Calu3 (cell line): Measurements from ENCODE around the gene ANXA4. TPM values are rescaled to one million over a fixed set of nuclear protein-coding genes. Genes with fewer than 3 reads are reported as not detected.
A peak's percentile ranks its signal among the peaks of the same experiment; 100 is the strongest.

Experiments used
- BruUV-seq: library from RNA; stranded (reverse); fragments of 400-500 nt; replicated peaks from 2 replicates; lab custom pipeline; 2021; lab: Mats Ljungman, UMichigan
- CTCF ChIA-PET: fragments of 300-600 bp; sonication (Branson Sonifier 250); formaldehyde crosslinking; loops from one replicate; lab custom pipeline; 2022; ENCODE audit warnings: antibody characterized with exemption; lab: Charles Lee
- DNase-seq: peaks from one replicate; pipeline ENCODE4 v3.0.0; 2022
- H3K27ac Mint-ChIP-seq: one replicate; pipeline ENCODE4 v1.8.0; 2022; ENCODE audit warnings: mixed read lengths; ENCODE audit not compliant: unreplicated experiment
- H3K27me3 Mint-ChIP-seq: one replicate; pipeline ENCODE4 v1.8.0; 2022; ENCODE audit warnings: mixed read lengths; ENCODE audit not compliant: unreplicated experiment
- H3K36me3 Mint-ChIP-seq: one replicate; pipeline ENCODE4 v1.8.0; 2022; ENCODE audit warnings: mild to moderate bottlenecking, moderate library complexity, mixed read lengths; ENCODE audit not compliant: insufficient read depth, unreplicated experiment
- H3K4me1 Mint-ChIP-seq: one replicate; pipeline ENCODE4 v1.8.0; 2022; ENCODE audit warnings: mild to moderate bottlenecking, low read depth, mixed read lengths; ENCODE audit not compliant: unreplicated experiment
- H3K4me3 Mint-ChIP-seq: one replicate; pipeline ENCODE4 v1.8.0; 2022; ENCODE audit warnings: mild to moderate bottlenecking, low read depth, moderate library complexity, mixed read lengths; ENCODE audit not compliant: unreplicated experiment
- H3K9me3 Mint-ChIP-seq: one replicate; pipeline ENCODE4 v1.8.0; 2022; ENCODE audit warnings: low read depth, mixed read lengths; ENCODE audit not compliant: unreplicated experiment
- intact Hi-C: fragments of 100-400 bp; cut with micrococcal nuclease; formaldehyde crosslinking; loops from one replicate; pipeline ENCODE4 v1.10.0; 2022; ENCODE audit not compliant: unreplicated experiment
- total RNA-seq: library from RNA; stranded (reverse); gene quantifications from 2 replicates; pipeline ENCODE4 v1.2.3, GENCODE V29; 2022
- TF ChIP-seq, protein P1 (sequence below): fragments of 200-600 bp; IDR thresholded peaks from one replicate; pipeline ENCODE4 v1.8.0; 2022; ENCODE audit warnings: antibody characterized with exemption; ENCODE audit not compliant: unreplicated experiment

ANXA4 gene
- total RNA-seq, 1 experiment from 2014 or later = 1,439 TPM

DNA sequence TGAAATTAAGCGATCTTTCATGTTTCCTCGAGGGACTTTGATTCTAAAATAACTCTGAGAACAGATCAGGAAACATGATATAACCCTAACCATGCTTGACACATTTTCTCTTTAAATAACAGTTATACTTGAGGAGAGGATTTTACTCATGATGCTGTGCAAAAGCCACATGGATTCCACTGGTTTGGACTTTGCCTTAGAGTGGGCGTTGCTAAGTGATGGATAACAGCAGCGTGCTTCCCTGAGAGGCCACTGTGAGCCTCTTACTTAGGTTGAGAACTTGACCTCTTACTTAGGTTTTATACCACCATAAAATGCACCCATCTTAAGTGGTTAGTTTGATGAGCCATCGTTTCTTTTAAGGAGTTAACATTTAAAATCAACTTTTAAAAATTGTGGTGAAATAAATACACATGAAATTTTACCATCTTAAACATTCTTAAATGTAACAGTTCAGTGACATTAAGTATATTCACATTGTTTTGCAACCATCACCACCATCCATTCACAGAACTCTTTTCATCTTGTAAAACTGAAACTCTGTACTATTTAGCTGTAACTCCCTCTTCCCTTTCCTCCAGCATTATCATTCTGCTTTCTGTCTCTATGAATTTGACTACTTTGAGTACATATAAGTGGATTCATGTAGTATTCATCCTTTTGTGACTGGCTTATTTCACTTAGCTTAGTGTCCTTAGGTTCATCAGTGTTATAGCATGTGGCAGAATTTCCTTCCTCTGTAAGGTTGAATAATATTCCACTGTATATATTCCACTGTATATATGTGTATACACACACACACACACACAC is 22.6 kb downstream of the ANXA4 start:
- Mint-ChIP-seq H3K9me3 (no peaks in the 10 kb centered on the region), H3K36me3 (peaks cover 86% of the 10 kb centered on the region), H3K27ac (peak overlapping the region; percentile 88), H3K4me3 (peak overlapping the region; percentile 11), H3K27me3 (no peaks in the 10 kb centered on the region), H3K4me1 (peaks cover 91% of the 10 kb centered on the region)
- no peak for DNase-seq
- no TSS peak for BruUV-seq
- TF ChIP-seq, protein P1, sequence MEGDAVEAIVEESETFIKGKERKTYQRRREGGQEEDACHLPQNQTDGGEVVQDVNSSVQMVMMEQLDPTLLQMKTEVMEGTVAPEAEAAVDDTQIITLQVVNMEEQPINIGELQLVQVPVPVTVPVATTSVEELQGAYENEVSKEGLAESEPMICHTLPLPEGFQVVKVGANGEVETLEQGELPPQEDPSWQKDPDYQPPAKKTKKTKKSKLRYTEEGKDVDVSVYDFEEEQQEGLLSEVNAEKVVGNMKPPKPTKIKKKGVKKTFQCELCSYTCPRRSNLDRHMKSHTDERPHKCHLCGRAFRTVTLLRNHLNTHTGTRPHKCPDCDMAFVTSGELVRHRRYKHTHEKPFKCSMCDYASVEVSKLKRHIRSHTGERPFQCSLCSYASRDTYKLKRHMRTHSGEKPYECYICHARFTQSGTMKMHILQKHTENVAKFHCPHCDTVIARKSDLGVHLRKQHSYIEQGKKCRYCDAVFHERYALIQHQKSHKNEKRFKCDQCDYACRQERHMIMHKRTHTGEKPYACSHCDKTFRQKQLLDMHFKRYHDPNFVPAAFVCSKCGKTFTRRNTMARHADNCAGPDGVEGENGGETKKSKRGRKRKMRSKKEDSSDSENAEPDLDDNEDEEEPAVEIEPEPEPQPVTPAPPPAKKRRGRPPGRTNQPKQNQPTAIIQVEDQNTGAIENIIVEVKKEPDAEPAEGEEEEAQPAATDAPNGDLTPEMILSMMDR = no peak
- intact Hi-C loops = no loop called here
- CTCF ChIA-PET = no interaction called here

DNA sequence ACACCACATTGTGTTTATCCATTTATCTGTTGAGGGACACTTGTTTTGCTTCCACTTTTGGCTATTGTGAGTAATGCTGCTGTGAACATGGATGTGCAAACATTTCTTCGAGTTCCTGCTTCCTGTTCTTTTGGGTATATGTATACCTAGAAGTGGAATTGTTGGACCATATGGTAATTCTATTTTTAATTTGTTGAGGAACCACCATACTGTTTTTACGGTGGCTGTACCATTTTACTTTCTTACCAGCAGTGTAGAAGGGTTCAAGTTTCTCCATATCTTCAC is 23.1 kb downstream of the ANXA4 start:
- peaks cover 93% of the 10 kb centered on the region for H3K4me1 Mint-ChIP-seq
- intact Hi-C loops = no loop called here
- CTCF ChIA-PET = no interaction called here

DNA sequence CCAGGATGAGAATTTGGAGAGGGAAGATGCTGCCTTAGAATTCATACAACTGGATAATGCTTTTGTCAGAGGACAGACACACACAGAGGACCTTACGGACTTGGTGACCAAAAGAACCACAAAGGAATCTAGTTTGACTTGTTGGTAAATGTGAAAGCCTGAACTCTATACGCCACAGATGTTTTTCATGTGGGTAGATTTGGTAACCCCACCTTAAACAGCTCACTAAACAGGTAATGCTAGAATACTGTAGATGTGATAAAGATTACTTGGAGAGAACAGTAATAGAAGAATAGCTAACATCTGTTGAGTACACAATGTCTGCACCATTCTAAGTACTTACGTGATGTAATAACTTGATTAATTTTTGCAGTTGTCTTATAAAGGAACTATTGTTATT is 24.1 kb downstream of the ANXA4 start:
- intact Hi-C loops = no loop called here
- Mint-ChIP-seq H3K27me3 (no peaks in the 10 kb centered on the region), H3K27ac (peak overlapping the region; percentile 88), H3K36me3 (peaks cover 92% of the 10 kb centered on the region), H3K9me3 (no peaks in the 10 kb centered on the region), H3K4me1 (peaks cover 96% of the 10 kb centered on the region), H3K4me3 (peak overlapping the region; percentile 58)
- TF ChIP-seq, protein P1 = no peak
- BruUV-seq = no TSS peak
- CTCF ChIA-PET = interaction anchor here (0.9 to 1.1 kb wide), 4 partner anchors 9 to 41 kb away, joined by 3 to 5 read pairs (median 3); no protein-coding TSS in a partner anchor
- DNase-seq = no peak

More for the DNA sequence above, 23.1 kb downstream of the ANXA4 start:
- peak overlapping the region; percentile 88 for H3K27ac Mint-ChIP-seq
- peak overlapping the region; percentile 11 for H3K4me3 Mint-ChIP-seq
- no peaks in the 10 kb centered on the region for H3K9me3 Mint-ChIP-seq
- TF ChIP-seq, protein P1 = no peak
- H3K27me3 Mint-ChIP-seq = no peaks in the 10 kb centered on the region
- BruUV-seq = no TSS peak
- peaks cover 88% of the 10 kb centered on the region for H3K36me3 Mint-ChIP-seq
- no peak for DNase-seq

DNA sequence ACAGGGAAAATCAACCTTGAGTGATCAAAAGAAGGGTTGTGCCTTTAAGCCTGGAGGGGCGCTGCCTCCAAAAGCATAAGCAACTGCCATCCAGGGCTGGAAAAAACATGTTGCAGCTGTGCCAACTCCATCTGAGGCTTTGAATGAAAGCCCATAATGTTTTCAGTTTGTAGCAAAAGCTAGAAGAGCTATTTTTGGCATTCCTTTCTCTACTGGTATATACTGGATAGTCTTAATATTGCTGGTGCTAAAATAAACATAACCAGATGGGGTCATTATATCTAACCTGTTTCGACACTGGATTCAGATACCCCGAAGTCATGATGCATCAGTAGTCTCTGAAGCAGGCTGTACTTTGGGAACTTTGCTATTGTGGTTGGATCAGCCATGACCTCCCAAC is 25.1 kb downstream of the ANXA4 start:
- no TSS peak for BruUV-seq
- Mint-ChIP-seq H3K4me1 (peaks cover 98% of the 10 kb centered on the region), H3K9me3 (no peaks in the 10 kb centered on the region), H3K27ac (peak overlapping the region; percentile 88), H3K4me3 (peak overlapping the region; percentile 5), H3K27me3 (no peaks in the 10 kb centered on the region), H3K36me3 (peaks cover 93% of the 10 kb centered on the region)
- intact Hi-C loops = no loop called here
- CTCF ChIA-PET = interaction anchor here (1.0 to 2.0 kb wide), 3 partner anchors 11 to 42 kb away, joined by 3 to 6 read pairs (median 4); no protein-coding TSS in a partner anchor
- TF ChIP-seq, protein P1 = no peak
- no peak for DNase-seq
